Ascending aorta (tissue), 2 donors: ENCODE measurements around the gene BMAL1. TPM values are rescaled to one million over a fixed set of nuclear protein-coding genes. Genes with fewer than 3 reads are reported as not detected.

ENCODE experiments used
- DNase-seq, 2 donors: peaks; one replicate each; pipeline ENCODE4 v3.0.0-alpha.2; 2019; ENCODE audit warnings: low spot score in 2 of 2
- H3K27ac ChIP-seq, 2 donors: fragments of 200-600 bp; sonication (generic); one replicate each; pipeline ENCODE4 v1.5.1; 2016 to 2017; ENCODE audit warnings: mild to moderate bottlenecking in 1 of 2
- H3K27me3 ChIP-seq: fragments of 200-600 bp; sonication (generic); one replicate; pipeline ENCODE4 v1.5.1; 2017
- H3K36me3 ChIP-seq, 2 donors: fragments of 200-600 bp; sonication (generic); one replicate each; pipeline ENCODE4 v1.5.1; 2016
- H3K4me1 ChIP-seq, 2 donors: fragments of 200-600 bp; sonication (generic); one replicate each; pipeline ENCODE4 v1.5.1; 2016 to 2017; ENCODE audit warnings: mild to moderate bottlenecking in 1 of 2
- H3K4me3 ChIP-seq, 2 donors: fragments of 200-600 bp; sonication (generic); one replicate each; pipeline ENCODE4 v1.5.1; 2016 to 2017; ENCODE audit warnings: mild to moderate bottlenecking in 1 of 2
- H3K9me3 ChIP-seq, 2 donors: fragments of 200-600 bp; sonication (generic); one replicate each; pipeline ENCODE4 v1.5.1; 2016
- CTCF ChIP-seq, 3 experiments: fragments of 200-600 bp in 2 of 3; fragments of 450-650 bp in 1 of 3; sonication (generic) in 2 of 3; IDR thresholded peaks; one replicate each; pipeline ENCODE4 v1.5.1; 2016 to 2019; ENCODE audit warnings: antibody characterized with exemption in 3 of 3, mild to moderate bottlenecking in 1 of 3, moderate library complexity in 1 of 3
- intact Hi-C: fragments of 100-400 bp; cut with DNase I; formaldehyde crosslinking; loops from one replicate; pipeline ENCODE4 v1.15.1; 2023
- total RNA-seq: library from RNA; depleted of rRNA; stranded (reverse); fragments of >200 nt; gene quantifications from one replicate; pipeline ENCODE4 v1.1.0, GENCODE V29; 2016

Gene BMAL1
- total RNA-seq, 1 donor from 2014 or later, result 15.9 TPM

- no peak for TF ChIP-seq CTCF (IDR thresholded peaks at IDR 0.05)
- Histone ChIP-seq H3K27ac (peak overlapping the region in 1 of 2 donors; percentile 70), H3K27me3 (no peaks in the 10 kb centered on the region), H3K9me3 (no peaks in the 10 kb centered on the region), H3K4me1 (peaks cover 3 to 14% of the 10 kb centered on the region in 2 donors), H3K4me3 (no peak overlapping the region), H3K36me3 (no peaks in the 10 kb centered on the region)
- intact Hi-C loops, result no loop called here
- no peak for DNase-seq
Measured at GRCh38 chr11:13262096-13262495, 15.5 kb upstream of the BMAL1 start.

GRCh38 chr11:13268791-13269190 is 8.8 kb upstream of the BMAL1 start:
- no peaks in the 10 kb centered on the region for H3K27me3 ChIP-seq
- no peaks in the 10 kb centered on the region for H3K9me3 ChIP-seq
- no peak overlapping the region for H3K4me3 ChIP-seq
- H3K4me1 ChIP-seq, result no peaks in the 10 kb centered on the region
- no peaks in the 10 kb centered on the region for H3K36me3 ChIP-seq
- H3K27ac ChIP-seq, result no peak overlapping the region
- intact Hi-C loops, result no loop called here
- no peak for DNase-seq
- TF ChIP-seq CTCF (IDR thresholded peaks at IDR 0.05), result no peak

GRCh38 chr11:13269775-13270174 is 7.8 kb upstream of the BMAL1 start:
- Histone ChIP-seq H3K36me3 (no peaks in the 10 kb centered on the region), H3K27me3 (no peaks in the 10 kb centered on the region), H3K4me3 (no peak overlapping the region), H3K9me3 (no peaks in the 10 kb centered on the region), H3K27ac (peak overlapping the region in 1 of 2 donors; percentile 15), H3K4me1 (no peaks in the 10 kb centered on the region)
- TF ChIP-seq CTCF (IDR thresholded peaks at IDR 0.05), result no peak
- no peak for DNase-seq
- intact Hi-C loops, result loop anchor here (10.0 kb wide), 1 partner anchor 585 kb away; no protein-coding TSS in a partner anchor

GRCh38 chr11:13271060-13271693 is 6.4 kb upstream of the BMAL1 start:
- intact Hi-C loops, result loop anchor here (10.0 kb wide), 1 partner anchor 586 kb away; no protein-coding TSS in a partner anchor
- DNase-seq, result no peak
- Histone ChIP-seq H3K36me3 (no peaks in the 10 kb centered on the region), H3K27ac (no peak overlapping the region), H3K27me3 (no peaks in the 10 kb centered on the region), H3K9me3 (no peaks in the 10 kb centered on the region), H3K4me1 (peaks cover under 1 to 1% of the 10 kb centered on the region in 2 donors), H3K4me3 (no peak overlapping the region)
- TF ChIP-seq CTCF (IDR thresholded peaks at IDR 0.05), result no peak

GRCh38 chr11:13276454-13276831 is 1.1 kb upstream of the BMAL1 start:
- DNase-seq, result no peak
- intact Hi-C loops, result loop anchor here (2.0 to 10.0 kb wide), 4 partner anchors 41 to 592 kb away; partner anchors contain the start of gene BTBD10
- Histone ChIP-seq H3K36me3 (no peaks in the 10 kb centered on the region), H3K4me3 (peak overlapping the region; percentile 86 to 90), H3K27ac (peak overlapping the region; percentile 85 to 96), H3K9me3 (no peaks in the 10 kb centered on the region), H3K27me3 (no peaks in the 10 kb centered on the region), H3K4me1 (peaks cover 3 to 14% of the 10 kb centered on the region in 2 donors)
- TF ChIP-seq CTCF (IDR thresholded peaks at IDR 0.05), result no peak
